HepG2 (cell line): ENCODE data around the gene SLFN12. TPM values are rescaled to one million over a fixed set of nuclear protein-coding genes. Genes with fewer than 3 reads are reported as not detected.

Experiments used
- ATAC-seq: fragments of 200-7000 bp; cut with Tn5 transposase; 3 replicates; pipeline ENCODE4 v1.9.1; 2020; ENCODE audit warnings: mild to moderate bottlenecking, moderate library complexity
- BruUV-seq: library from RNA; stranded (reverse); fragments of 400-500 nt; replicated peaks from 2 replicates; lab custom pipeline; 2021; lab: Mats Ljungman, UMichigan
- CTCF ChIA-PET: fragments of 300-600 bp; formaldehyde crosslinking; extraction: SDS; loops from one replicate; lab custom pipeline; 2021; ENCODE audit warnings: low total read pairs, inconsistent platforms, low intra/inter-chr PET ratio; lab: Yijun Ruan, JAX
- POLR2A ChIA-PET: fragments of 350-600 bp; sonication (Branson Sonifier 250); formaldehyde crosslinking; loops from one replicate; lab custom pipeline; 2020; ENCODE audit warnings: antibody characterized with exemption, inconsistent platforms; lab: Yijun Ruan, JAX
- DNase-seq: peaks from one replicate; pipeline ENCODE4 v3.0.0-alpha.2; 2015; ENCODE audit warnings: low spot score
- FAIRE-seq: peaks from 3 replicates; lab custom pipeline; 2011; peaks lifted over from hg19 to GRCh38; lab: Jason Lieb, UNC
- H2AFZ ChIP-seq: one replicate; pipeline ENCODE4 v1.6.1; 2011; ENCODE audit warnings: low read length, inconsistent platforms
- H3K27ac ChIP-seq: fragments of 300-600 bp; 3 replicates; pipeline ENCODE4 v1.8.0; 2011; ENCODE audit warnings: mixed run types, mild to moderate bottlenecking, mixed read lengths, low read length, inconsistent platforms; ENCODE audit not compliant: insufficient read depth; ENCODE audit errors: extremely low read length
- H3K27me3 ChIP-seq, 2 experiments: fragments of 200-600 bp in 1 of 2; 2 replicates in 1 of 2; 3 replicates in 1 of 2; pipeline versions ENCODE4 v1.6.0 to v1.8.0; 2011; ENCODE audit warnings: low read length in 2 of 2, mild to moderate bottlenecking in 2 of 2, moderate library complexity in 2 of 2, inconsistent platforms in 1 of 2; ENCODE audit not compliant: insufficient read depth in 2 of 2, control insufficient read depth in 1 of 2
- H3K36me3 ChIP-seq, 2 experiments: fragments of 200-600 bp in 1 of 2; replicated peaks in 1 of 2; 2 replicates in 1 of 2; 3 replicates in 1 of 2; pipeline versions ENCODE4 v1.5.1 to v1.8.0; 2011; ENCODE audit warnings: low read length in 2 of 2, inconsistent platforms in 1 of 2; ENCODE audit not compliant: insufficient read depth in 2 of 2, control insufficient read depth in 1 of 2
- H3K4me1 ChIP-seq: 2 replicates; pipeline ENCODE4 v1.5.1; 2012; ENCODE audit warnings: low read length, inconsistent platforms; ENCODE audit not compliant: insufficient read depth
- H3K4me2 ChIP-seq: 2 replicates; pipeline ENCODE4 v1.6.0; 2011; ENCODE audit warnings: low read depth, low read length, inconsistent platforms
- H3K4me3 ChIP-seq, 3 experiments: fragments of 200-600 bp in 1 of 3; sonication (generic), shearing (Covaris generic) in 1 of 3; replicated peaks in 1 of 3; 2 replicates each; pipeline ENCODE4 v1.5.1; 2011 to 2016; ENCODE audit warnings: low read length in 3 of 3, inconsistent platforms in 2 of 3, low read depth in 2 of 3, mild to moderate bottlenecking in 2 of 3, control low read depth in 1 of 3, mixed read lengths in 1 of 3; ENCODE audit not compliant: insufficient read depth in 1 of 3
- H3K79me2 ChIP-seq: one replicate; pipeline ENCODE4 v1.6.1; 2011; ENCODE audit warnings: low read length, inconsistent platforms; ENCODE audit not compliant: insufficient read depth
- H3K9ac ChIP-seq: 2 replicates; pipeline ENCODE4 v1.6.0; 2011; ENCODE audit warnings: mild to moderate bottlenecking, low read depth, low read length, inconsistent platforms; ENCODE audit not compliant: insufficient read depth
- H3K9me3 ChIP-seq: 2 replicates; pipeline ENCODE4 v1.5.1; 2012; ENCODE audit warnings: mild to moderate bottlenecking, low read length
- H4K20me1 ChIP-seq: 2 replicates; pipeline ENCODE4 v1.6.0; 2011; ENCODE audit warnings: inconsistent platforms, mild to moderate bottlenecking, low read length, moderate library complexity; ENCODE audit not compliant: insufficient read depth
- BRCA1 ChIP-seq: sonication (generic); formaldehyde crosslinking; IDR thresholded peaks from 2 replicates; pipeline ENCODE4 v1.4.0; 2020; ENCODE audit warnings: missing genetic modification reagents
- CREBL2 ChIP-seq: sonication (generic); formaldehyde crosslinking; IDR thresholded peaks from 2 replicates; pipeline ENCODE4 v1.8.1; 2023; ENCODE audit warnings: missing genetic modification reagents, mild to moderate bottlenecking, borderline replicate concordance
- FOXJ3 ChIP-seq: sonication (generic); formaldehyde crosslinking; IDR thresholded peaks from 2 replicates; pipeline ENCODE4 v1.4.0; 2020; ENCODE audit warnings: missing genetic modification reagents, mild to moderate bottlenecking, borderline replicate concordance
- GTF3A ChIP-seq: sonication (generic); formaldehyde crosslinking; conservative IDR thresholded peaks from 2 replicates; pipeline ENCODE4 v1.4.0; 2020; ENCODE audit warnings: mild to moderate bottlenecking, missing genetic modification reagents
- HNF1B ChIP-seq: sonication (generic); formaldehyde crosslinking; IDR thresholded peaks from 2 replicates; pipeline ENCODE4 v1.5.1; 2020; ENCODE audit warnings: mild to moderate bottlenecking, moderate library complexity, missing genetic modification reagents
- ISX ChIP-seq: sonication (generic); formaldehyde crosslinking; conservative IDR thresholded peaks from 2 replicates; pipeline ENCODE4 v1.5.0; 2020; ENCODE audit warnings: missing genetic modification reagents
- KLF15 ChIP-seq: sonication (generic); formaldehyde crosslinking; IDR thresholded peaks from 2 replicates; pipeline ENCODE4 v1.8.1; 2023; ENCODE audit warnings: borderline replicate concordance, mild to moderate bottlenecking, inconsistent platforms, missing genetic modification reagents, mixed read lengths
- MYC ChIP-seq: sonication (generic); formaldehyde crosslinking; IDR thresholded peaks from 2 replicates; pipeline ENCODE4 v1.9.0; 2021; ENCODE audit warnings: missing genetic modification reagents, borderline replicate concordance
- POLR2A ChIP-seq, 2 experiments: IDR thresholded peaks; 2 replicates each; pipeline ENCODE4 v1.6.1; 2011; ENCODE audit warnings: low read depth in 2 of 2, low read length in 2 of 2, mild to moderate bottlenecking in 1 of 2, moderate library complexity in 1 of 2; ENCODE audit not compliant: insufficient read depth in 1 of 2
- PRMT3 ChIP-seq: sonication (generic); formaldehyde crosslinking; IDR thresholded peaks from 2 replicates; pipeline ENCODE4 v1.8.1; 2022; ENCODE audit warnings: low read depth, mild to moderate bottlenecking, moderate library complexity, missing genetic modification reagents, borderline replicate concordance
- TAF1 ChIP-seq: sonication (generic); formaldehyde crosslinking; IDR thresholded peaks from 2 replicates; pipeline ENCODE4 v1.4.0; 2020; ENCODE audit warnings: missing genetic modification reagents
- TCF7L2 ChIP-seq: IDR thresholded peaks from 2 replicates; pipeline ENCODE4 v1.6.1; 2011; ENCODE audit warnings: mild to moderate bottlenecking, low read depth, low read length, moderate library complexity
- ZFP37 ChIP-seq: sonication (generic); formaldehyde crosslinking; IDR thresholded peaks from 2 replicates; pipeline ENCODE4 v1.4.0; 2020; ENCODE audit warnings: missing genetic modification reagents, borderline replicate concordance
- ZMAT3 ChIP-seq: sonication (generic); formaldehyde crosslinking; conservative IDR thresholded peaks from 2 replicates; pipeline ENCODE4 v1.7.0; 2021; ENCODE audit warnings: missing genetic modification reagents
- ZNF205 ChIP-seq: IDR thresholded peaks from 2 replicates; pipeline ENCODE4 v1.6.1; 2018; ENCODE audit warnings: missing biosample characterization, missing genetic modification reagents
- ZNF503 ChIP-seq: sonication (generic); formaldehyde crosslinking; IDR thresholded peaks from 2 replicates; pipeline ENCODE4 v1.4.0; 2020; ENCODE audit warnings: missing genetic modification reagents
- ZNF670 ChIP-seq: sonication (generic); formaldehyde crosslinking; IDR thresholded peaks from 2 replicates; pipeline ENCODE4 v1.8.0; 2022; ENCODE audit warnings: mild to moderate bottlenecking, missing genetic modification reagents, borderline replicate concordance
- ZNF687 ChIP-seq: sonication (generic); formaldehyde crosslinking; IDR thresholded peaks from 2 replicates; pipeline ENCODE4 v1.5.1; 2020; ENCODE audit warnings: mild to moderate bottlenecking, missing genetic modification reagents, moderate library complexity
- ZNF775 ChIP-seq: sonication (generic); formaldehyde crosslinking; IDR thresholded peaks from 2 replicates; pipeline ENCODE4 v1.4.0; 2020; ENCODE audit warnings: missing genetic modification reagents, mild to moderate bottlenecking, moderate library complexity, borderline replicate concordance
- WGBS: methylation state at CpG from one replicate; pipeline ENCODE4 v1.1.6; 2017; ENCODE audit warnings: low lambda C conversion rate; 5-methylcytosine and 5-hydroxymethylcytosine counted together
- in situ Hi-C: cut with HindIII; loops from 2 replicates; pipeline ENCODE4 v1.10.0; 2017; ENCODE audit warnings: low pct_unique_long_range_greater_than_20kb; ENCODE audit not compliant: extremely low pct_ligation_motif_present
- intact Hi-C: fragments of 100-400 bp; cut with micrococcal nuclease; formaldehyde crosslinking; loops from one replicate; pipeline ENCODE4 v1.10.0; 2022; ENCODE audit not compliant: unreplicated experiment
- polyA plus RNA-seq, 8 experiments: library from polyadenylated mRNA; depleted of rRNA in 3 of 8; stranded (reverse) in 7 of 8; unstranded in 1 of 8; fragments of >200 nt; fragmentation: Illumina TruSeq in 4 of 8; extraction: Trizol in 4 of 8; gene quantifications; 2 replicates each; pipeline versions ENCODE4 v1.2.1 to v1.2.3, GENCODE V29; 2011 to 2016; ENCODE audit warnings: low read depth in 4 of 8, missing spikeins in 1 of 8, mixed read lengths in 1 of 8; ENCODE audit not compliant: insufficient read depth in 1 of 8
- total RNA-seq, 5 experiments: library from RNA; depleted of rRNA; stranded (reverse); fragments of >200 nt; fragmentation: Illumina TruSeq; extraction: Trizol; gene quantifications; 2 replicates each; pipeline ENCODE4 v1.2.3, GENCODE V29; 2016; ENCODE audit warnings: low read depth in 1 of 5

The SLFN12 gene
- total and polyA plus RNA-seq, 2 of the 13 experiments (the other 11 are each of a cell fraction or from before 2014, with no cell fraction given), result 0.13 TPM; not detected in 1

- 65% methylated on average over 40 of the region's 44 CpGs for WGBS
- H3K27ac ChIP-seq, result no peak overlapping the region
- no peaks in the 10 kb centered on the region for H3K27me3 ChIP-seq
- DNase-seq (no peak), FAIRE-seq (no peak), ATAC-seq (no peak)
- H4K20me1 ChIP-seq, result no peaks in the 10 kb centered on the region
- no peak overlapping the region for H3K9ac ChIP-seq
- H3K36me3 ChIP-seq, result no peaks in the 10 kb centered on the region
- intact Hi-C loops (no loop called here), in situ Hi-C loops (no loop called here)
- H3K4me1 ChIP-seq, result no peaks in the 10 kb centered on the region
- H3K4me2 ChIP-seq, result no peak overlapping the region
- H2AFZ ChIP-seq, result no peak overlapping the region
- BruUV-seq, result no TSS peak
- no peak overlapping the region for H3K4me3 ChIP-seq
- H3K79me2 ChIP-seq, result no peaks in the 10 kb centered on the region
- H3K9me3 ChIP-seq, result no peaks in the 10 kb centered on the region
- CTCF ChIA-PET, result no interaction called here
- POLR2A ChIA-PET, result no interaction called here
- TF ChIP-seq ZNF205 (CRISPR knock-in tag), result no peak
- no peak for TF ChIP-seq PRMT3
- no peak for TF ChIP-seq TCF7L2
- no peak for TF ChIP-seq ZNF775 (CRISPR knock-in tag)
- TF ChIP-seq MYC, result no peak
- TF ChIP-seq CREBL2 (CRISPR knock-in tag), result no peak
- TF ChIP-seq ZFP37 (CRISPR knock-in tag), result no peak
- no peak for TF ChIP-seq ZMAT3
- no peak for TF ChIP-seq BRCA1 (CRISPR knock-in tag)
- TF ChIP-seq TAF1 (CRISPR knock-in tag), result no peak
- TF ChIP-seq GTF3A, result no peak
- no peak for TF ChIP-seq ZNF503
- TF ChIP-seq ZNF670 (CRISPR knock-in tag), result no peak
- TF ChIP-seq KLF15 (CRISPR knock-in tag), result no peak
- TF ChIP-seq ZNF687, result no peak
- no peak for TF ChIP-seq FOXJ3 (CRISPR knock-in tag)
- TF ChIP-seq ISX (CRISPR knock-in tag), result no peak
- no peak for TF ChIP-seq POLR2A (IDR thresholded peaks at IDR 0.05; ENCODE audit: insufficient read depth in 1 of 2, low read depth in 2 of 2, low read length in 2 of 2)
- no peak for TF ChIP-seq HNF1B (CRISPR knock-in tag)
These were observed 28.1 kb upstream of the SLFN12 start for GRCh38 chr17:35460354-35460851.
